C4-2B (cell line): Measurements from ENCODE around the gene GABARAPL2.

ENCODE experiments used
- ZFX ChIP-seq: fragments of 450-650 bp; IDR thresholded peaks from 2 replicates; pipeline ENCODE4 v1.6.1; 2017
- TF ChIP-seq, protein P1 (sequence below): fragments of 450-650 bp; conservative IDR thresholded peaks from 2 replicates; pipeline ENCODE4 v1.5.1; 2017; ENCODE audit warnings: mild to moderate bottlenecking

DNA sequence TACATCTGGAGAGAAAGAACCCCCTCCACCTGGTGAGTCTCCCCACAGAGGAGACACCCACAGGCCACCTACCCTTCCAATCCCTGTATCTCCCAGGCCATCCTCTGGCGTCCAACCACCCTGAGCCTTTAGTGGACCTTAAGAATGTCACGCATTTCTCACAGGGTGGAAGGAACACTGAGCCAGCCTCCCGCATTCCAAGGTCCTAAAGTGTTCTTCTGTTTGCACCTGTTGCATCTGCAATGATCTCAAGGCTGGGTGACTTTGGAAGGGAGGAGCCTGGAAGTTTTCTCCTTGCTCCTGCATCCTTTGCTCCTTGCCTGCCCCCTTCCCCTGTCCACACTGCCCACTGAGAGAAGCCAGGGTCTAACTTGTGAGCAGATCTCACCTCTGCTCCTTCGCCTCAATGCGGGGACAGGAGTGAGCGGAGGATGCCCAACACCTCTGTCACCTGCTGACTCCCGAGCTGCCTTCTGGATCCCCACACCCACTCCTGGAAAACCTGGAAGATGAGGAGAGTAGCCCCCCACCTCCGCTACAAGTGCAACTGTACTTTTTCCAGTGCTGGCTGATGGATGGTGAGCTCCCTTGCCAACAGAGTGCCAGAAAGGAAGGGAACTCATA, 33.9 kb upstream of the GABARAPL2 start:
- TF ChIP-seq, protein P1, sequence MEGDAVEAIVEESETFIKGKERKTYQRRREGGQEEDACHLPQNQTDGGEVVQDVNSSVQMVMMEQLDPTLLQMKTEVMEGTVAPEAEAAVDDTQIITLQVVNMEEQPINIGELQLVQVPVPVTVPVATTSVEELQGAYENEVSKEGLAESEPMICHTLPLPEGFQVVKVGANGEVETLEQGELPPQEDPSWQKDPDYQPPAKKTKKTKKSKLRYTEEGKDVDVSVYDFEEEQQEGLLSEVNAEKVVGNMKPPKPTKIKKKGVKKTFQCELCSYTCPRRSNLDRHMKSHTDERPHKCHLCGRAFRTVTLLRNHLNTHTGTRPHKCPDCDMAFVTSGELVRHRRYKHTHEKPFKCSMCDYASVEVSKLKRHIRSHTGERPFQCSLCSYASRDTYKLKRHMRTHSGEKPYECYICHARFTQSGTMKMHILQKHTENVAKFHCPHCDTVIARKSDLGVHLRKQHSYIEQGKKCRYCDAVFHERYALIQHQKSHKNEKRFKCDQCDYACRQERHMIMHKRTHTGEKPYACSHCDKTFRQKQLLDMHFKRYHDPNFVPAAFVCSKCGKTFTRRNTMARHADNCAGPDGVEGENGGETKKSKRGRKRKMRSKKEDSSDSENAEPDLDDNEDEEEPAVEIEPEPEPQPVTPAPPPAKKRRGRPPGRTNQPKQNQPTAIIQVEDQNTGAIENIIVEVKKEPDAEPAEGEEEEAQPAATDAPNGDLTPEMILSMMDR = no peak
- no peak for TF ChIP-seq ZFX
